Effector memory CD4-positive, alpha-beta T cell (primary cell): Measurements from ENCODE around the gene RSL1D1.

Source experiments
- DNase-seq, 3 donors: peaks; one replicate each; pipeline ENCODE4 v3.0.0-alpha.2; 2020
- H3K27ac ChIP-seq: 2 replicates; pipeline ENCODE4 v1.7.0; 2013; ENCODE audit warnings: mild to moderate bottlenecking, low read length, moderate library complexity; ENCODE audit not compliant: insufficient read depth, poor library complexity, severe bottlenecking
- H3K27me3 ChIP-seq: replicated peaks from 2 replicates; pipeline ENCODE4 v1.7.0; 2013; ENCODE audit warnings: mild to moderate bottlenecking, low read length; ENCODE audit not compliant: insufficient read depth, control insufficient read depth, poor library complexity, severe bottlenecking
- H3K36me3 ChIP-seq: 2 replicates; pipeline ENCODE4 v1.7.0; 2013; ENCODE audit warnings: mild to moderate bottlenecking, low read length, moderate library complexity; ENCODE audit not compliant: control insufficient read depth, insufficient read depth
- H3K4me1 ChIP-seq: 2 replicates; pipeline ENCODE4 v1.7.0; 2013; ENCODE audit warnings: low read length, mild to moderate bottlenecking; ENCODE audit not compliant: control insufficient read depth, insufficient read depth, poor library complexity, severe bottlenecking
- H3K4me3 ChIP-seq: 2 replicates; pipeline ENCODE4 v1.7.0; 2013; ENCODE audit warnings: low read length, low read depth, mild to moderate bottlenecking; ENCODE audit not compliant: insufficient read depth, poor library complexity, severe bottlenecking
- H3K9me3 ChIP-seq: 2 replicates; pipeline ENCODE4 v1.7.0; 2013; ENCODE audit warnings: mild to moderate bottlenecking, low read length, moderate library complexity; ENCODE audit not compliant: control insufficient read depth

Gene RSL1D1

DNA sequence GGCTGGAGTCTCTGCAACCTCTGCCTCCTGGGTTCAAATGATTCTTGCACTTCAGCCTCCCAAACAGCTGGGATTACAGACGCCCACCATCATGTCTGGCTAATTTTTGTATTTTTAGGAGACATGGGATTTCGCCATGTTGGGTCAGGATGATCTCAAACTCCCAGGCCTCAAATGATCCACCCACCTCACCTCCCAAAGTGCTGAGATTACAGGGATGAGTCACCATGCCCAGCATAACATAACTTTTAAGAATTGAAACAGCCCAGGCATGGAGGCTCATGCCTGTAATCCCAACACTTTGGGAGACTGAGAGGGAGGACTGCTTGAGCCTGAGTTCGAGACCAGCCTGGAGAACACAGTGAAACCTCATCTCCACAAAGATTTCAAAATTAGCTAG is 2.5 kb downstream of the RSL1D1 start:
- H3K27ac ChIP-seq = no peak overlapping the region
- DNase-seq = no peak
- H3K4me1 ChIP-seq = peaks cover 12% of the 10 kb centered on the region
- no peaks in the 10 kb centered on the region for H3K27me3 ChIP-seq
- H3K9me3 ChIP-seq = no peaks in the 10 kb centered on the region
- no peak overlapping the region for H3K4me3 ChIP-seq
- H3K36me3 ChIP-seq = peaks cover 49% of the 10 kb centered on the region

DNA sequence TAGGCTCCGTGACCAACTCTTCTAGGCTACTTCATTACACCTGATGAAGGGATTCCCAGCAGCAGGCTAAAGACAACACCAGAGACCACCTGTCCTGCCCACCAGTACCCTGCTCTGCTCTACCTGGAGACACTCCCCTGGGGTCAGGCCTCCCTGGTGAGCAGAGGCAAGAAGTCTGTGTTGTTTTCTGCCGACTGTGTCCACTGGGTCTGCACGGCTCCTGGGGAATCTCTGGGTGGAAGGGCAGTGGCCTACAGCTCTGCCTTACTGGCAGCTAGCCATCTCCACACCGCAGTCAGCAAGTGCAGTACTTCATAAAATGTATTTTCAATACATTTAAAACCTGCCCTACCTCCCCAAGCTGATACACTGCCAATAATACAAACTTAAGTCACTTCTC is 6.8 kb downstream of the RSL1D1 start:
- no peaks in the 10 kb centered on the region for H3K9me3 ChIP-seq
- no peak for DNase-seq
- peaks cover 86% of the 10 kb centered on the region for H3K36me3 ChIP-seq
- no peaks in the 10 kb centered on the region for H3K4me1 ChIP-seq
- no peak overlapping the region for H3K27ac ChIP-seq
- H3K27me3 ChIP-seq = no peaks in the 10 kb centered on the region
- H3K4me3 ChIP-seq = no peak overlapping the region

DNA sequence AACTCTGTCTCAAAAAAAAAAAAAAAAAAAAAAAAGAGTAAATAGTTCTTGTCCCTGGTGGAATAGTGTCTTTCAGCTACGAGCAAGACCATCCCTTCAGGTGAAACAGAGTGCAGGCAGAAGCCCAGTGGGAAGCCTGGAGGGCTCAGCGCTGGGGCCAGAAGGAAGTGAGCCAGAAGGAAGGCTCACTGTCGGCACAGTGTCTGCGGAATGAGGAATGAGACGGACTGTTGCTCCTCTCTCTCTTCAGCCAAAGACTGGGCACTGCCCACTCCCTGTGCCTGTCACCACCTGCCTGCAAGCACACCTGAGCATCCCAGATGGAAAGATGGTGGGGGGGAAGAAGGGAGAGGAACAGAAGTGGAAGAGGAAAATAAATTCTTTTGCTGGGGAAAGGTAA is 7.5 kb downstream of the RSL1D1 start:
- H3K27ac ChIP-seq = no peak overlapping the region
- no peaks in the 10 kb centered on the region for H3K27me3 ChIP-seq
- DNase-seq = no peak
- H3K9me3 ChIP-seq = no peaks in the 10 kb centered on the region
- H3K4me1 ChIP-seq = no peaks in the 10 kb centered on the region
- no peak overlapping the region for H3K4me3 ChIP-seq
- peaks cover 87% of the 10 kb centered on the region for H3K36me3 ChIP-seq

DNA sequence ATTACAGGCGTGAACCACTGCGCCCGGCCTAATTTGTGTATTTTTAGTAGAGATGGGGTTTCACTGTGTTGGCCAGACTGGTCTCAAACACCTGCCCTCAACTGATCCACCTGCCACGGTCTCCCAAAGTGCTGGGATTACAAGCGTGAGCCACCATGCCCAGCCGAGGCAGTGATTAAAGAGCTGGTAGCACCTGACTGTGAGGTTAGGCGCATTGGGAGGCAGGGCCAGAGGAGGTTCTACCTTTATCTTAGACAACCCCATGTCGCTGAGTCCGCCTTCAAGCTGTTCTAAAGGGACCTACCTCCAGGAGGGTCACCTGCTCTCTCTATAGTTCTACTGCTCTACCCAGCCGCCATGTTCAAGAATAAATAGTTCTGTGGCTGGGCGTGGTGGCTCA is 8.1 kb downstream of the RSL1D1 start:
- Histone ChIP-seq H3K4me1 (no peaks in the 10 kb centered on the region), H3K9me3 (no peaks in the 10 kb centered on the region), H3K27ac (no peak overlapping the region), H3K4me3 (no peak overlapping the region), H3K36me3 (peaks cover 88% of the 10 kb centered on the region), H3K27me3 (no peaks in the 10 kb centered on the region)
- no peak for DNase-seq

DNA sequence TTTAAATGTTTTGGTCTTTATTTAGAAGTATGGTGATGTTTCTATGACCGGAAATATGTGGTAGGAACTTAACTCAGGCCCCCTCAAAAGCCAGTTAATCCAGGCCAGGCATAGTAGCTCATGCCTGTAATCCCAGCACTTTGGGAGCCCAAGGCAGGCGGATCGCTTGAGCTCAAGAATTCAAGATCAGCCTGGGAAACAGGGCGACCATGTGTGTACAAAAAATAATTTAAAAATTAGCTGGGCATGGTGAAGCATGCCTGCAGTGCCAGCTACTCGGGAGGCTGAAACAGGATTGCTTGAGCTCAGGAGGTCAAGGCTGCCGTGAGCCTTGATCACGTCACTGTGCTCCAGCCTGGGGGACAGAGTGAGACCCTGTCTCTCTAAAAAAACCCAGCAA is 10.3 kb downstream of the RSL1D1 start:
- H3K36me3 ChIP-seq = peaks cover 92% of the 10 kb centered on the region
- no peaks in the 10 kb centered on the region for H3K4me1 ChIP-seq
- no peaks in the 10 kb centered on the region for H3K27me3 ChIP-seq
- no peaks in the 10 kb centered on the region for H3K9me3 ChIP-seq
- H3K4me3 ChIP-seq = no peak overlapping the region
- DNase-seq = no peak
- no peak overlapping the region for H3K27ac ChIP-seq

DNA sequence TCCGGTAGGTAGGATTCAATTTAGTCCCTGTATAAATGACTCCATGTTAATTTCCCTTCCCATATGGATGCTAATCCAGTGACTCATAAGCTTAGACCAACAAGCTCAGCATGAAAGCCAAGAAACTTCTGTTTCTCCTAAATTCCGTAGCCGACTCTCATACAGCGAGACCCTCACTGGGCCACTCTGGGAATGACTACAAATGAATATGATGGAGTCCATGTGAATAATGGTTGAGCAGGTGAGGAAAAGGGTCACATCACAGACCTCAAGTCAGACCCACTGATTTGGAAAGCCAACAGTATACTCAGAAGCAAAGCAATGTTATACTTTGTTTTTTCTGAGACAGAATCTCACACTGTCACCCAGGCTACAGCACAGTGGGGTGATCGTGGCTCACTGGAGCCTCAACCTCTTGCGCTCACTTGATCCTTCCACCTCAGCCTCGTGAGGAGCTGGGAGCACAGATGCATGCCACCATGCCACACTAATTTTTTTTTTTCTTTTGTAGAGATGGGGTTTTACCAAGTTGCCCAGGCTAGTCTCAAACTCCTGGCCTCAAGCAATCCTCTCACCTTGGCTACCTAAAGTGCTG is 14.6 kb downstream of the RSL1D1 start:
- Histone ChIP-seq H3K36me3 (peaks cover 56% of the 10 kb centered on the region), H3K27me3 (no peaks in the 10 kb centered on the region), H3K4me3 (no peak overlapping the region), H3K9me3 (no peaks in the 10 kb centered on the region), H3K27ac (no peak overlapping the region), H3K4me1 (no peaks in the 10 kb centered on the region)
- no peak for DNase-seq

DNA sequence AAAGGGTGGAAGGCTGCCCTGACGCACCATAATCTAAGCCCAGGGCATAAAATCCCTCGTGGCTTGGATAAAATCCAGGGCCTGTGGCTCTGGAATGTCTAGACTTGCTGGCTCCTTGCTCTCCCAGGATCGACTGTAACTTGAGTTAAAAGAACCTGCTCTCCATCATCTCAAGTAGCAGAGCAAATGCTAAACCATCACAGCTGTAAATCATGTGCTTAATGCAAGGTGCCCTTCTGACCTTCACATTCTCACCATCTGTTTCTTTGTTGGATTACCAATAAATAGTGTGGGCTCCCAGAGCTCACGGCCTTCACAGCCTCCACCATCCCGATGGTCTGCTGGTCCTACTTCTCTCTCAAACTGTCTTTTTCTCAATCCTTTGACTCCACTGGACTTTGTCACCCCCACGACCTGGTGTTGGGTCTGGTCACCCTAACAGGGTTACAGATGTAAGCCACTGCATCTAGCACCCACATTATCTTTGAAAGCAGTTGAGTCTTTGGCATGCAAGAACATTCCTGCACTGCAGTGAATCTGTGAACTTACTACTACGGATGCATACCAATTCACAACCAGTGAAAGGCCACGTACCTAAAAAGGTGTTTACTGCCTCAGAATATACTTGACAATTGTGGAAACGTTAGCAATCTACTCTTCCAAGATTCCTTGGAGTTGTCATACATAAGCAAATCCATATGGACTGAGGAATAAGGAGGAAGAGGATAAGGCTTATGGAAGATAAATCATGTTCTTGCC is 15.3 kb downstream of the RSL1D1 start:
- no peaks in the 10 kb centered on the region for H3K4me1 ChIP-seq
- no peaks in the 10 kb centered on the region for H3K9me3 ChIP-seq
- peaks cover 50% of the 10 kb centered on the region for H3K36me3 ChIP-seq
- no peaks in the 10 kb centered on the region for H3K27me3 ChIP-seq
- no peak for DNase-seq
- no peak overlapping the region for H3K4me3 ChIP-seq
- no peak overlapping the region for H3K27ac ChIP-seq

DNA sequence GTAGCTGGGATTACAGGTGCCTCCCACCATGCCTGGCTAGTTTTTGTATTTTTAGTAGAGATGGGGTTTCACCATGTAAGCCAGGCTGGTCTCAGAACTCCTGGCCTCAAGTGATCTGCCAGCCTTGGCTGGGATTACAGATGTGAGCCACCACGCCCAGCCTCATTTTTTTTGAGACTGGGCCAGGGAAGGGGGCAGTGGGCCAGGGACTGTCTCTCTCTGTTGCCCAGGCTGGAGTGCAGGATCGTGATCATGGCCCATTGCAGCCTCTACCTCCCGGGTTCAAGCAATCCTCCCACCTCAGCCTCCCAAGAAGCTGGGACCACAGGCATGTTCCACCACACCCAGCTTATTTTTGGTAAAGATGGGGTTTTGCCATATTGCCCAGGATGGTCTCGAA is 16.0 kb downstream of the RSL1D1 start:
- no peak overlapping the region for H3K4me3 ChIP-seq
- H3K27ac ChIP-seq = no peak overlapping the region
- DNase-seq = no peak
- peaks cover 42% of the 10 kb centered on the region for H3K36me3 ChIP-seq
- no peaks in the 10 kb centered on the region for H3K4me1 ChIP-seq
- no peaks in the 10 kb centered on the region for H3K27me3 ChIP-seq
- H3K9me3 ChIP-seq = no peaks in the 10 kb centered on the region

DNA sequence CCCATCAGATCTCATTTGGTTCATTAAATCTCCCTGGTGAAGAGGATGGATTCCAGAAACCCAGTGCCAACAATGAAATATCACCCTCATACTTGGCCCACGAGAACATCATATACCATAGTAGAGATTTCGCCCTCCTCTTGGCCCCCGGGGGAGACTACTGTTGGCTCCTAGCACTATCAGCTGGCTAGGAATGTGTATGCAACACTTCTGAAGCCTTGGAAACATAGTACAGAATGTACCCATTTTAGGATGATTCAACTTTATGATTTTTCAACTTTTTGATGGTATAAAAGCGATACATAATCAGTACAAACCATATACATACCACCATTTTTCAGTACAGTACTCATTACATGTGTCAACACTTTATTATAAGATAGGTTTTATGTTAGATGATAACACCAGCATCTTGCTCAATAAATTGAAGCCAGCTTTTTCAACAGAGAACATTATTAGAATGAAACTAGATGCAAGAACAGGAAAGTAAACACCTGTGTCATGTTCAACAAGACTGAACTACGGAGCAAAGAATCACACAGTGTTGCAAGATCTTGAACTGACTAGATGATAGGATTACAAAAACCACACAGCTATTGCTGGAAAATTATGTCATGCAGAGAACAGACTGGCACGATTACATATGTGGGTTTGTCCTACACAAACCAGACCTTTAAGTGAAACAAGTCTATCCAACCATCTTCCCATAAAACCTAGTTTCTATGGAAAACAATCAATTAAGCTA is 17.2 kb downstream of the RSL1D1 start:
- Histone ChIP-seq H3K27me3 (no peaks in the 10 kb centered on the region), H3K27ac (no peak overlapping the region), H3K36me3 (peaks cover 30% of the 10 kb centered on the region), H3K4me3 (no peak overlapping the region), H3K9me3 (no peaks in the 10 kb centered on the region), H3K4me1 (no peaks in the 10 kb centered on the region)
- DNase-seq = no peak

DNA sequence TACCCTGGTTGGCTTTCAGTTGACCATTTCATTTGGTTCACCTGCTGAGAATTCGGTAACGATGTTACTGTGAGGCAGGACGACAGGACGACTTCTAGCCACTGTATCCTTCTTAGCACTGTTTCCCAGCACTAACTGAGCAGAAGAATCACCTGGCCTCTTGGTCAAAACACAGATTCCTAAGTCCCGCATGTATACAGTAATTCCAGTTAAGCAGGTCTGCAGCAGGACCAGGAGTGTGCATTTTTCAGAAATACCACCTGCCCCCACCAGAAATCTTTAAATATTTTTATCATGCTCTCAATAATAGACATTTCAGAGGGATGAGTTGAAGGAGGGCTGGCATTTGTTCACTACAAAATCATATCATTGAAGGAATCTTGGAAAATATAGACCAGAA is 22.6 kb downstream of the RSL1D1 start:
- no peak overlapping the region for H3K4me3 ChIP-seq

More for the DNA sequence above, 22.6 kb downstream of the RSL1D1 start:
- no peaks in the 10 kb centered on the region for H3K36me3 ChIP-seq
- H3K27me3 ChIP-seq = no peaks in the 10 kb centered on the region
- DNase-seq = no peak
- no peaks in the 10 kb centered on the region for H3K4me1 ChIP-seq
- H3K9me3 ChIP-seq = no peaks in the 10 kb centered on the region
- no peak overlapping the region for H3K27ac ChIP-seq
